Measurements from ENCODE around the gene CCDC85C.

CCDC85C gene

GRCh38 chr14:99512571-99513182 lies 91.3 kb downstream of the CCDC85C start:
- H3K36me3 ChIP-seq, result peaks cover 67% of the 10 kb centered on the region
- TF ChIP-seq CTCF (IDR thresholded peaks at IDR 0.05), result no peak

GRCh38 chr14:99512110-99512449 lies 91.9 kb downstream of the CCDC85C start:
- peaks cover 73% of the 10 kb centered on the region for H3K36me3 ChIP-seq

More at GRCh38 chr14:99512571-99513182, 91.3 kb downstream of the CCDC85C start:
- H3K9me3 ChIP-seq, result no peaks in the 10 kb centered on the region
- no peak overlapping the region for H3K27ac ChIP-seq
- no peak overlapping the region for H3K4me3 ChIP-seq (ENCODE audit: low read depth in 1 of 2, low read length in 1 of 2)
- H3K4me1 ChIP-seq (ENCODE audit: control insufficient read depth in 1 of 2, insufficient read depth in 1 of 2, low read depth in 1 of 2, low read length in 1 of 2), result no peaks in the 10 kb centered on the region
- H3K27me3 ChIP-seq, result no peaks in the 10 kb centered on the region

GRCh38 chr14:99511421-99512109 lies 92.4 kb downstream of the CCDC85C start:
- no peaks in the 10 kb centered on the region for H3K9me3 ChIP-seq
- H3K4me1 ChIP-seq (ENCODE audit: control insufficient read depth in 1 of 2, insufficient read depth in 1 of 2, low read depth in 1 of 2, low read length in 1 of 2), result no peaks in the 10 kb centered on the region
- H3K27me3 ChIP-seq, result no peaks in the 10 kb centered on the region
- no peak for TF ChIP-seq CTCF (IDR thresholded peaks at IDR 0.05)
- H3K27ac ChIP-seq, result no peak overlapping the region
- peaks cover 78% of the 10 kb centered on the region for H3K36me3 ChIP-seq
- no peak overlapping the region for H3K4me3 ChIP-seq (ENCODE audit: low read depth in 1 of 2, low read length in 1 of 2)

More at GRCh38 chr14:99512110-99512449, 91.9 kb downstream of the CCDC85C start:
- TF ChIP-seq CTCF (IDR thresholded peaks at IDR 0.05), result no peak
- Histone ChIP-seq H3K9me3 (no peaks in the 10 kb centered on the region), H3K4me1 (ENCODE audit: control insufficient read depth in 1 of 2, insufficient read depth in 1 of 2, low read depth in 1 of 2, low read length in 1 of 2) (no peaks in the 10 kb centered on the region), H3K27me3 (no peaks in the 10 kb centered on the region), H3K27ac (no peak overlapping the region), H3K4me3 (ENCODE audit: low read depth in 1 of 2, low read length in 1 of 2) (no peak overlapping the region)

- Histone ChIP-seq H3K4me3 (ENCODE audit: low read depth in 1 of 2, low read length in 1 of 2) (no peak overlapping the region), H3K36me3 (peaks cover 87% of the 10 kb centered on the region), H3K9me3 (no peaks in the 10 kb centered on the region), H3K4me1 (ENCODE audit: control insufficient read depth in 1 of 2, insufficient read depth in 1 of 2, low read depth in 1 of 2, low read length in 1 of 2) (no peaks in the 10 kb centered on the region), H3K27ac (no peak overlapping the region), H3K27me3 (no peaks in the 10 kb centered on the region)
- TF ChIP-seq CTCF (IDR thresholded peaks at IDR 0.05), result no peak
Observed at GRCh38 chr14:99510556-99511139, 93.4 kb downstream of the CCDC85C start.

GRCh38 chr14:99509871-99510555 lies 94.0 kb downstream of the CCDC85C start:
- no peaks in the 10 kb centered on the region for H3K4me1 ChIP-seq (ENCODE audit: control insufficient read depth in 1 of 2, insufficient read depth in 1 of 2, low read depth in 1 of 2, low read length in 1 of 2)

More at GRCh38 chr14:99509871-99510555, 94.0 kb downstream of the CCDC85C start:
- Histone ChIP-seq H3K9me3 (no peaks in the 10 kb centered on the region), H3K27me3 (no peaks in the 10 kb centered on the region), H3K4me3 (ENCODE audit: low read depth in 1 of 2, low read length in 1 of 2) (no peak overlapping the region), H3K27ac (no peak overlapping the region), H3K36me3 (peaks cover 93% of the 10 kb centered on the region)
- TF ChIP-seq CTCF (IDR thresholded peaks at IDR 0.05), result no peak

Data from neutrophil (primary cell).